Hematopoietic multipotent progenitor cell treated with erythropoietin and hydrocortisone succinate and interleukin-3 and kit ligand, for 4 days (in vitro differentiated cells): Measurements from ENCODE around the gene ABHD5.
A peak's percentile ranks its signal among the peaks of the same experiment; 100 is the strongest.

Source experiments
- DNase-seq: peaks from one replicate; pipeline ENCODE4 v3.0.0-alpha.2; 2015

Gene ABHD5

GRCh38 chr3:43759297-43759782, 68.6 kb downstream of the ABHD5 start:
- peak; percentile 40 for DNase-seq

- no peak for DNase-seq
These were observed 69.2 kb downstream of the ABHD5 start for GRCh38 chr3:43759938-43760337.

GRCh38 chr3:43760938-43761337, 70.2 kb downstream of the ABHD5 start:
- no peak for DNase-seq

- no peak for DNase-seq
These were observed 71.7 kb downstream of the ABHD5 start for GRCh38 chr3:43762451-43762850.

GRCh38 chr3:43764056-43764455, 73.3 kb downstream of the ABHD5 start:
- DNase-seq: no peak

GRCh38 chr3:43764471-43764870, 73.7 kb downstream of the ABHD5 start:
- no peak for DNase-seq

- DNase-seq: no peak
These were observed 74.8 kb downstream of the ABHD5 start for GRCh38 chr3:43765521-43765971.

- no peak for DNase-seq
These were observed 76.1 kb downstream of the ABHD5 start for GRCh38 chr3:43766672-43767465.

GRCh38 chr3:43768381-43768973, 77.7 kb downstream of the ABHD5 start:
- no peak for DNase-seq

GRCh38 chr3:43769097-43769884, 78.6 kb downstream of the ABHD5 start:
- DNase-seq: peak; percentile 97

GRCh38 chr3:43769885-43770425, 79.2 kb downstream of the ABHD5 start:
- DNase-seq: no peak

- DNase-seq: peak; percentile 98
These were observed 79.8 kb downstream of the ABHD5 start for GRCh38 chr3:43770426-43771103.

GRCh38 chr3:43771610-43772009, 80.9 kb downstream of the ABHD5 start:
- no peak for DNase-seq

GRCh38 chr3:43773273-43774094, 82.7 kb downstream of the ABHD5 start:
- peak; percentile 92 for DNase-seq

GRCh38 chr3:43774799-43775198, 84.1 kb downstream of the ABHD5 start:
- no peak for DNase-seq

- no peak for DNase-seq
These were observed 85.4 kb downstream of the ABHD5 start for GRCh38 chr3:43776101-43776500.

GRCh38 chr3:43779850-43780249, 89.1 kb downstream of the ABHD5 start:
- DNase-seq: no peak

GRCh38 chr3:43782541-43782940, 91.8 kb downstream of the ABHD5 start:
- no peak for DNase-seq
